Measurements from ENCODE around the gene PARD3B. TPM values are rescaled to one million over a fixed set of nuclear protein-coding genes. Genes with fewer than 3 reads are reported as not detected.

PARD3B gene
- total RNA-seq, 1 experiment from 2014 or later: 3.6 TPM

GRCh38 chr2:205311201-205311600 is 765.9 kb downstream of the PARD3B start:
- in situ Hi-C loops (cut with HindIII; ENCODE audit: low pct_unique_long_range_greater_than_20kb, low sequenced_read_pairs): no loop called here
- intact Hi-C loops (cut with micrococcal nuclease; ENCODE audit: unreplicated experiment): no loop called here
- no peaks in the 10 kb centered on the region for H3K4me1 ChIP-seq (ENCODE audit: control insufficient read depth, insufficient read depth, low read length)

GRCh38 chr2:205321231-205321630 is 776.0 kb downstream of the PARD3B start:
- no peak for TF ChIP-seq POLR2AphosphoS5 (IDR thresholded peaks at IDR 0.05; ENCODE audit: low read depth, low read length)
- no peak for TF ChIP-seq REST (IDR thresholded peaks at IDR 0.05; ENCODE audit: insufficient read depth in 1 of 2, low read depth in 2 of 2, low read length in 1 of 2)
- TF ChIP-seq CTCF (IDR thresholded peaks at IDR 0.05): no peak
- no peak for TF ChIP-seq SIN3A (IDR thresholded peaks at IDR 0.05; ENCODE audit: borderline replicate concordance, insufficient read depth, low read depth, low read length)
- no peak for TF ChIP-seq TCF7L2 (IDR thresholded peaks at IDR 0.05; ENCODE audit: low read depth, low read length)
- Histone ChIP-seq H3K4me1 (ENCODE audit: control insufficient read depth, insufficient read depth, low read length) (no peaks in the 10 kb centered on the region), H3K36me3 (ENCODE audit: control insufficient read depth, insufficient read depth, low read length) (no peaks in the 10 kb centered on the region), H3K9me3 (ENCODE audit: control insufficient read depth, insufficient read depth, low read depth, low read length) (no peaks in the 10 kb centered on the region), H3K27ac (ENCODE audit: low read length) (no peak overlapping the region), H3K27me3 (ENCODE audit: control insufficient read depth, insufficient read depth, low read length) (no peaks in the 10 kb centered on the region), H3K4me3 (ENCODE audit: low read depth in 2 of 2, low read length in 2 of 2) (no peak overlapping the region)
- DNase-seq (ENCODE audit: low read depth, low spot score) (no peak), ATAC-seq (no peak)
- ChIA-PET CTCF (no interaction called here), POLR2A (no interaction called here)
- intact Hi-C loops (cut with micrococcal nuclease; ENCODE audit: unreplicated experiment): loop anchor here (10.0 kb wide), 1 partner anchor 354 kb away; no protein-coding TSS in a partner anchor
- BruUV-seq (replicated peaks): no TSS peak
- in situ Hi-C loops (cut with HindIII; ENCODE audit: low pct_unique_long_range_greater_than_20kb, low sequenced_read_pairs): no loop called here

More at GRCh38 chr2:205311201-205311600, 765.9 kb downstream of the PARD3B start:
- CTCF ChIA-PET: no interaction called here
- TF ChIP-seq TCF7L2 (IDR thresholded peaks at IDR 0.05; ENCODE audit: low read depth, low read length) (no peak), CTCF (IDR thresholded peaks at IDR 0.05) (no peak), SIN3A (IDR thresholded peaks at IDR 0.05; ENCODE audit: borderline replicate concordance, insufficient read depth, low read depth, low read length) (no peak), REST (IDR thresholded peaks at IDR 0.05; ENCODE audit: insufficient read depth in 1 of 2, low read depth in 2 of 2, low read length in 1 of 2) (no peak), POLR2AphosphoS5 (IDR thresholded peaks at IDR 0.05; ENCODE audit: low read depth, low read length) (no peak)
- Histone ChIP-seq H3K4me3 (ENCODE audit: low read depth in 2 of 2, low read length in 2 of 2) (no peak overlapping the region), H3K27me3 (ENCODE audit: control insufficient read depth, insufficient read depth, low read length) (no peaks in the 10 kb centered on the region), H3K36me3 (ENCODE audit: control insufficient read depth, insufficient read depth, low read length) (no peaks in the 10 kb centered on the region), H3K9me3 (ENCODE audit: control insufficient read depth, insufficient read depth, low read depth, low read length) (no peaks in the 10 kb centered on the region), H3K27ac (ENCODE audit: low read length) (no peak overlapping the region)
- BruUV-seq (replicated peaks): no TSS peak
- no peak for ATAC-seq
- DNase-seq (ENCODE audit: low read depth, low spot score): no peak
- POLR2A ChIA-PET: no interaction called here

Measured in Panc1 (cell line).